Measurements from ENCODE around the gene CEP70.

DNA sequence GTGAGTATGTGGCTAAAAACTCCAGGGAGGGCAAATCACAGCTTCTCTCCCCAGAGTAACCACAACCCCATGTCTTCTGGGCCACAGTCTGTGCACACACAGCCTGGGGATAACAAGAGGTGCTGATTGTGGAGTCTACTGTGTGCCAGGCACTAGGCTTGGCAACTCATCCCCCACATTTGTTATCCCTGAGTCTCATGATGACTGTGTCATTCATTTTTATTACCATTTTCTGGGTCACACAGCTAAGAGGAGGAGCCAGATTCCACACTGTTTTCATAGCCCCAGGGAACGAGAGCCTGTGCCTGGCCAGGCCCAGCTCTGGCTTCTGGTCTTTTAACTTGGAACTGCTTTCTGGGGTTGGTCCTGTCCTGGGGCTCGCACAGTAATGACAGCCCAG is 125.2 kb downstream of the CEP70 start:
- TF ChIP-seq CTCF (IDR thresholded peaks at IDR 0.05; ENCODE audit: low read depth, low read length, missing input control) (no peak), JUND (IDR thresholded peaks at IDR 0.05) (no peak)
- TF ChIP-seq, protein P1, sequence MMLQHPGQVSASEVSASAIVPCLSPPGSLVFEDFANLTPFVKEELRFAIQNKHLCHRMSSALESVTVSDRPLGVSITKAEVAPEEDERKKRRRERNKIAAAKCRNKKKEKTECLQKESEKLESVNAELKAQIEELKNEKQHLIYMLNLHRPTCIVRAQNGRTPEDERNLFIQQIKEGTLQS (IDR thresholded peaks at IDR 0.05): no peak

Data from liver (tissue), 3 donors.